Measurements from ENCODE around the gene FOXG1. TPM values are rescaled to one million over a fixed set of nuclear protein-coding genes. Genes with fewer than 3 reads are reported as not detected.

The FOXG1 gene
- total and polyA plus RNA-seq, 2 donors (not counting 1 experiment from before 2014, with no cell fraction given), result not detected

DNA sequence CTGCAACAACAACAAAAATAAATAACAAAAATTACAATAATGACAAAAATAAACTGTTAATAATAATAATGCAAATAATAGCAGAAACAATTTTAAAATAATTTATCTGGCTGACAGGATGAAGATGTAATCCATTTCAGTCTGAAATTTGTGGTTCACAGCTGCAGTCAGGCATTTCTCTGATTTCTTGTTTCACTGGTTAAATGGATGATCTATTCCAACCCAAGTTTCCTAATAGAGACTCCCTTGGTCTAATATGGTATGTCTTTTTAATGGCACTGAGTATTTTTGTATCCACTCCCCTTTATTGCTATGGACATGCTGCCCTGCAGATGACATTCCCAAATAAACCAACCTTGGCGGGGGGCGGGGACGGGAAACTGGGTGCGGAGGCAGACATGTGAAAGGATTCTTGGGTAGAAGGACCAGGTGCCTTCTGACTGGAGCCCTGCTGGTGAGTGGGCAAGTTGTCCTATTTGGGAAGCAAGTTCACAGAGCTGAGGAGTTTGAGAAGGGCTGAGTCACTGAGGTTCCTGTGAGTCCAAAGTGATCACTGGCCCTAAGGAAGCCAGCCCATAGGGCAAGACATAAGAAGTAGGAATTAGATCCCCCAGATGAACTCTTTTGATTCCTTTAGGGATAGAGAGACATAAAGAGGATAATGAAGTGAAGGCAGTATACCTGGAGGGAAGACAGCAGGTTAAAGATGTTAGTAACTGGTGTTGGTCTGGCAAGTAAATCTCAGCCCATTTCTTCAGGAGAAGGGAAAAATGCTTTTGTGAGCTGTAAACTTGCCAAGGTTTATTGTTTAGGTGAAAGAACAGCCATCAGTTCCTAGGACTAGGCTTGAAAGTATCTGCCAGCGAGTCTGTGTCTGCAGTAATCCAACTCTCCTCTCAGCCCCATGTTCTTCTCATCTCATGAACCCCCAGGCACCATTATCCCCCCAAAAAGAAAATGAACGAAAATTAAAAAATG is 14.5 kb downstream of the FOXG1 start:
- ChIA-PET CTCF (no interaction called here), POLR2A (no interaction called here)
- Histone ChIP-seq H3K4me3 (ENCODE audit: control extremely low read depth in 1 of 5, extremely low read depth in 1 of 5, insufficient read depth in 1 of 5, low read depth in 2 of 5, low read length in 4 of 5) (no peak overlapping the region), H3K27ac (ENCODE audit: low read length in 2 of 2) (no peak overlapping the region), H3K79me2 (ENCODE audit: control insufficient read depth, insufficient read depth, low read length) (no peaks in the 10 kb centered on the region), H3K36me3 (replicated peaks in 1 of 2; ENCODE audit: control extremely low read depth in 1 of 2, control insufficient read depth in 1 of 2, extremely low read depth in 1 of 2, insufficient read depth in 2 of 2, low read length in 1 of 2) (no peaks in the 10 kb centered on the region), H3K27me3 (replicated peaks in 1 of 4; ENCODE audit: control extremely low read depth in 1 of 4, control insufficient read depth in 3 of 4, insufficient read depth in 4 of 4, low read length in 3 of 4) (peaks cover 0 to 32% (median 20%) of the 10 kb centered on the region in 4 experiments), H3K9ac (ENCODE audit: low read length) (no peak overlapping the region), H2AFZ (ENCODE audit: insufficient read depth, low read depth, low read length, poor library complexity, severe bottlenecking) (no peak overlapping the region), H4K20me1 (ENCODE audit: control insufficient read depth, insufficient read depth, low read length, poor library complexity, severe bottlenecking) (no peaks in the 10 kb centered on the region), H3K9me3 (ENCODE audit: control extremely low read depth in 1 of 3, control insufficient read depth in 2 of 3, insufficient read depth in 1 of 3, low read length in 2 of 3) (peaks cover 0 to 10% (median 0%) of the 10 kb centered on the region in 3 donors), H3K4me2 (replicated peaks; ENCODE audit: low read depth, low read length, poor library complexity, severe bottlenecking) (no peak overlapping the region), H3K4me1 (ENCODE audit: control insufficient read depth in 2 of 2, insufficient read depth in 2 of 2, low read length in 2 of 2) (peaks cover 6 to 19% of the 10 kb centered on the region in 2 donors)
- Mint-ChIP-seq H3K27ac (no peak overlapping the region), H3K9me3 (ENCODE audit: insufficient read depth) (no peaks in the 10 kb centered on the region), H3K4me1 (peaks cover 14% of the 10 kb centered on the region), H3K27me3 (peaks cover 83% of the 10 kb centered on the region), H3K4me3 (no peak overlapping the region)
- ATAC-seq (ENCODE audit: low read depth) (no peak), DNase-seq (no peak)
- TF ChIP-seq EZH2 (IDR thresholded peaks at IDR 0.05; ENCODE audit: borderline replicate concordance, insufficient read depth, low read depth, low read length, poor library complexity, severe bottlenecking), result no peak
- TF ChIP-seq, protein P1, sequence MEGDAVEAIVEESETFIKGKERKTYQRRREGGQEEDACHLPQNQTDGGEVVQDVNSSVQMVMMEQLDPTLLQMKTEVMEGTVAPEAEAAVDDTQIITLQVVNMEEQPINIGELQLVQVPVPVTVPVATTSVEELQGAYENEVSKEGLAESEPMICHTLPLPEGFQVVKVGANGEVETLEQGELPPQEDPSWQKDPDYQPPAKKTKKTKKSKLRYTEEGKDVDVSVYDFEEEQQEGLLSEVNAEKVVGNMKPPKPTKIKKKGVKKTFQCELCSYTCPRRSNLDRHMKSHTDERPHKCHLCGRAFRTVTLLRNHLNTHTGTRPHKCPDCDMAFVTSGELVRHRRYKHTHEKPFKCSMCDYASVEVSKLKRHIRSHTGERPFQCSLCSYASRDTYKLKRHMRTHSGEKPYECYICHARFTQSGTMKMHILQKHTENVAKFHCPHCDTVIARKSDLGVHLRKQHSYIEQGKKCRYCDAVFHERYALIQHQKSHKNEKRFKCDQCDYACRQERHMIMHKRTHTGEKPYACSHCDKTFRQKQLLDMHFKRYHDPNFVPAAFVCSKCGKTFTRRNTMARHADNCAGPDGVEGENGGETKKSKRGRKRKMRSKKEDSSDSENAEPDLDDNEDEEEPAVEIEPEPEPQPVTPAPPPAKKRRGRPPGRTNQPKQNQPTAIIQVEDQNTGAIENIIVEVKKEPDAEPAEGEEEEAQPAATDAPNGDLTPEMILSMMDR (IDR thresholded peaks at IDR 0.05), result no peak
- intact Hi-C loops (cut with micrococcal nuclease), result no loop called here
- 0% methylated on average over 2 of the region's 6 CpGs for WGBS (ENCODE audit: insufficient coverage)

DNA sequence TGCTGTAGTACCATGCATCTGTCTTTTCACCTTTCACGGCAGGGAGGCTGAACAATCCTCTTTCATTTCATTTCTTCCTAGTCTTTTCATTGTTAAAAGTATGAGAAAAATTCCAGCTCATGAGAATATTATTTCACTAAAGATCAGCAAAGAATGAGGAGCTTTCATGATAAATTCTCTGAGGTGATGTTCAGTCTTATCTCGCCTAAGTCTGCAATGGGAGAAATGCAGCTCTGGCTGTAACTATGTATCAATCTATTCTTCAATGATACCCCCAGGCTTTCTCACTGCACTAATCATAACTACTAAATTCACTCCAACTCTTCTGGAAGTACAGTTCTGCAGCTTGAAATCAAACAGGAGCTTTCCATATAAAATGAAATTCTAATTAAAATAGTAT is 15.7 kb downstream of the FOXG1 start:
- no peak for TF ChIP-seq EZH2 (IDR thresholded peaks at IDR 0.05; ENCODE audit: borderline replicate concordance, insufficient read depth, low read depth, low read length, poor library complexity, severe bottlenecking)
- TF ChIP-seq, protein P1 (IDR thresholded peaks at IDR 0.05), result no peak
- H3K9me3 Mint-ChIP-seq (ENCODE audit: insufficient read depth), result no peaks in the 10 kb centered on the region
- H4K20me1 ChIP-seq (ENCODE audit: control insufficient read depth, insufficient read depth, low read length, poor library complexity, severe bottlenecking), result no peaks in the 10 kb centered on the region
- H3K27ac ChIP-seq (ENCODE audit: low read length in 2 of 2), result no peak overlapping the region
- DNase-seq, result no peak
- H3K4me1 Mint-ChIP-seq, result peaks cover 16% of the 10 kb centered on the region
- H3K27me3 Mint-ChIP-seq, result peaks cover 76% of the 10 kb centered on the region
- no peak for ATAC-seq (ENCODE audit: low read depth)
- WGBS (ENCODE audit: insufficient coverage), result no CpG with 5 or more reads among the region's 2 CpGs
- H3K4me1 ChIP-seq (ENCODE audit: control insufficient read depth in 2 of 2, insufficient read depth in 2 of 2, low read length in 2 of 2), result peaks cover 6 to 19% of the 10 kb centered on the region in 2 donors
- ChIA-PET CTCF (no interaction called here), POLR2A (no interaction called here)
- no peak overlapping the region for H3K4me2 ChIP-seq (replicated peaks; ENCODE audit: low read depth, low read length, poor library complexity, severe bottlenecking)
- no peak overlapping the region for H3K27ac Mint-ChIP-seq
- no peaks in the 10 kb centered on the region for H3K79me2 ChIP-seq (ENCODE audit: control insufficient read depth, insufficient read depth, low read length)
- no peak overlapping the region for H3K9ac ChIP-seq (ENCODE audit: low read length)
- intact Hi-C loops (cut with micrococcal nuclease), result no loop called here
- H3K36me3 ChIP-seq (replicated peaks in 1 of 2; ENCODE audit: control extremely low read depth in 1 of 2, control insufficient read depth in 1 of 2, extremely low read depth in 1 of 2, insufficient read depth in 2 of 2, low read length in 1 of 2), result no peaks in the 10 kb centered on the region
- H2AFZ ChIP-seq (ENCODE audit: insufficient read depth, low read depth, low read length, poor library complexity, severe bottlenecking), result no peak overlapping the region
- peaks cover 0 to 35% (median 18%) of the 10 kb centered on the region in 4 experiments for H3K27me3 ChIP-seq (replicated peaks in 1 of 4; ENCODE audit: control extremely low read depth in 1 of 4, control insufficient read depth in 3 of 4, insufficient read depth in 4 of 4, low read length in 3 of 4)
- H3K4me3 Mint-ChIP-seq, result no peak overlapping the region
- no peak overlapping the region for H3K4me3 ChIP-seq (ENCODE audit: control extremely low read depth in 1 of 5, extremely low read depth in 1 of 5, insufficient read depth in 1 of 5, low read depth in 2 of 5, low read length in 4 of 5)
- H3K9me3 ChIP-seq (ENCODE audit: control extremely low read depth in 1 of 3, control insufficient read depth in 2 of 3, insufficient read depth in 1 of 3, low read length in 2 of 3), result peaks cover 0 to 17% (median 0%) of the 10 kb centered on the region in 3 donors
